Limb (tissue), 2 donors: ENCODE measurements around the gene RASL12.
"Not testable (repeated sequence)": the region's sequence is repeated elsewhere in the genome, so short reads cannot be mapped to it uniquely, and the experiment has no call there.

Experiments used
- DNase-seq, 2 donors: peaks; one replicate each; pipeline ENCODE4 v3.0.0-alpha.2; 2016; ENCODE audit errors: extremely low spot score in 2 of 2

Gene RASL12

DNA sequence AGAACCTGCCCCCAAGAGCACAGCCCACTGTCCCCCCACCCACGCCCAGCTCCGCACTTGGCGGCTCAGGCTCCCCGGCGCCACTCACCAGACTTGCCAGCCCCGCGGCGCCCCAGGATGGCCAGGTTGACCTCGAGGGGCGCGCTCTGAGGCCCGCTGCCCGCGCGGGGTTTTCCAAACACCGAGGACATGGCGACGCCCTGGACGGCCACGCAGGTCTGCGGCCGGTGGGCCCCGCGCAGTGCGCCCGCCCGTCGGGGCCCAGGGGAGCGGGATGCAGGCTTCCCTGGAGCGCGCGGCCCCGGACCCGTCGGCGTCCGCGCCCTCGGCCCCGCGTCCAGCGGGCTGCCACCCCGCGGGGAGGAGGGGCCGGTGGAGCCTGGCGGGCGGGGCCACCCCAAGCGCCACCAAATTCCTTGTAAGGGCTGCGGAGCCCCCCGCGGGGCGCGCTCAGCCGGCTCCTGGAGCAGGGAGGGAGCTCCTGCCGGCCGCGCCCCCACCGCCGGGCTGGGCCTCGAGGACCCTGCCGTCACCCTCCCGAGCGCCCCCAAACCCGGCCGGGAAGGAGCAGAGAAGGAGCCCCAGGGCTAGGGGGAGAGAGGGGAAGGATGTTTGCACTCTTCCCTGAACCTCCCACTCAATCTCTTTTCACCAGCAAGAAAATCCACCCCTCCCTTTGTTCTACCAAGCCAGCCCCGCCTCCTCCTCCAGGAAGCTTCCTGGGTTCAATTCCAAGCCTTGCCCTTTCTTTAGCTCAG is at the start of gene RASL12:
Gene RASL12 (minus strand): TSS at position 347 of the 758 bp plus-strand sequence. CDS start 156 bp downstream, at position 191.
- no peak for DNase-seq

GRCh38 chr15:65115542-65115941 is 47.8 kb upstream of the RASL12 start:
- DNase-seq = peak in 1 of 2 donors; percentile 29

DNA sequence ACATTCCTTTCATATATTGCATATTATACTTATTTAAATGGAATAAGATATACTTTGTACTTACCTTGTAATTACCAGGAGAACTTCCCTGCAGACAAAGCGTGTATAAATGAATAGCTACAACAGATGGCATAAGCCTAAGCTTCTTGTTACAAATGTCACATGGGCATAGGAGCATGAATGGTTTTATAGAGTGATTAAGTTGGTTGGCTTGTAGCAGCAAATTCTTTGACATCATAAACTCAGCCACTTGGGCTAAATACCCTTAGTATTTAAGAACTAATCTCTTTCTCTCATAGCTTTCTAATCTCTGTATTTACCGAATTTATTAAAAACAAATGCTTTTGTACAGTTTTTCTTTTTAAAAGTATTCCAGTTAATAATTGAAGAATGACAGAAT is 47.3 kb upstream of the RASL12 start, which contains the start of gene UBAP1L:
Gene UBAP1L (minus strand): TSS at position 115 of the 400 bp plus-strand sequence. CDS start 8,985 bp downstream, outside the sequence.
- no peak for DNase-seq

DNA sequence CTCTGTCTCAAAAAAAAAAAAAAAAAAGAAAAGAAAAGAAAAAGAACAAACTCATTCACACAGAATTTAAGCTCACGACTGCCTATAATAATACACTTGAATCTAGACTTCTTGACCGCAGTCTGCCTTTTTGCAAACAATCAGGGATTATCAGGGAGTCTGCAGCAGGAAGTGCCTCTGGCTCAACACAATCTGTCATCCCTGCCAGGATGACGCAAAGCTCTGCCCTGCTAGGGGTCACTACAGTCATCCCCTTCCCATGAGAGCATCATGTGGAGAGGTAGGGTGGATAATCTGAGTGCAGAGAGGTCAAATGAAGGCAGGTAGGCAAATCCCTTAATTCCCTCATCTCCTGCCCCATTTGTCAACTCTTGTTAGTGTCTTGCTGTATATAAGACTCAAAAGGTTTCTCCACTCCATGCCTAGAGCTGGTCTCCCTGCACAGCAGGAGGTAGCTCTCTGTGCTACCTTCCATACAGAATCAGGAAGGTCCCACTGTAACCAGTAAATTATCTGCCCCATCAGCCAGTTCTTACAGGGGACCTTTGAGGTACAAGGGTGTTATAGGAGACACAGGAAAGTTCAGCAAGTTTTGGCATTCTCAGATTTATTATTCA is 43.0 kb upstream of the RASL12 start:
- no peak for DNase-seq

GRCh38 chr15:65106011-65106590 is 38.3 kb upstream of the RASL12 start:
- no peak for DNase-seq

- no peak for DNase-seq
These were observed 37.2 kb upstream of the RASL12 start for GRCh38 chr15:65105038-65105437.

DNA sequence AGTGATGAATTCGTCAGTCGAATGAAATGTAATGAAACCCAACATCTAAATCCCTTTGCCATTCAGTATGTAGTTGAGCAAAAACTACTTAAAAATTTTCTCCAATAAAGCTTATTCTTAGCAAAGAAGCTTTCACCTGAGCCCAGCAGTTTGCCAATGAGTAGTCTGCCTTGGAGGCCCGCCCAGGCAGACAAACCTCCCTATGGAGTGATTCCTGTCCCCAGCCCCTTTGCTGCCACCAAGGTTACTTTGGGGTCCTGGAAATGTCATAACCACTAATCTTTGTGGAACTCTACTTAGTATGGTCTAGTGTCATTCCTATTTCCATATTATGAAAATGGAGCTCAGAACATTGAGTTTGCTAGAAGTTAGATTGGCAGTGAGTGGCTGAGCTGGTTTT is 35.1 kb upstream of the RASL12 start:
- DNase-seq = no peak

DNA sequence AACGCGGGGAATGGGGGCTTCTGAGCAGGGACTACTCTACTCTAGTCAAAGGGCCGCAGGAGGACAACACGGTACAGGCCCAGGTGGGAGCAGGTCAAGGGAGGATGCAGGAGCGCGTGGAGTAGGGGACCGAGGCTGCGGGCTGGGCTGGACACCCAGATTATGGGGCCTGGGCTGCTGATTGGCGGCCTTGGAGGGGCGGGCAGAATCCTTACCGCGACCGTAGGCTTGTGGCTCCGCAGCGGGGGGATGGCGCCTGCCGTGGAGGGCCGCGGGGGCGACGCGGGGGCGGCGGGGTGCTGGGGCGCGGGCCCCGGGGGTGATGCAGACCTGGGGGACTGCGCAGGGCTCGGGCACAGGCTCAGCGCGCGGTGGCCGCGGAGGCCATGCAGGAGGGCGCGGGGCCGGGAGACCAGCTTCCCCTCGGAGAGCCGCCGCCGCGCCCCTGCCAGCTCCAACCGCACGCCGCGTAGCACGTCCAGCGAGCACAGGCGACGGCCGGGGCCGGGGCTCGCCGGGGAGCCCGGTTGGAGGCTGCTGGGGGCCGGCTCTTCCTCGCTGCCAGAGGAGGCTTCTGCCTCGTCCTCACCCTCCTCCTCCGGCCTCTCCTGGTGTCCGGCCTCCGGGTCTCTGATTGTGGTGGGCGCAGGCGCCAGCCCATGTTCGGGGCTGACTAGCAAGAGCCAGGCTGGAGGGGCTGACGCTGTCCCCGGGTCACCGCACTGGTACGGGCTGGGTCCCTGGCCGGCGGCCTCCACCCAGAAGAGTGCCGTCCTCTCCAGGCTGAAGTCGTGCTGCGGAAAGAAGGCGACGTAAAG is 34.3 kb upstream of the RASL12 start:
- peak in 1 of 2 donors; percentile 42 for DNase-seq

GRCh38 chr15:65101411-65101890 is 33.7 kb upstream of the RASL12 start:
- DNase-seq = peak; percentile 71 to 89

GRCh38 chr15:65100442-65100841 is 32.7 kb upstream of the RASL12 start:
- DNase-seq = no peak

GRCh38 chr15:65099801-65100200 is 32.0 kb upstream of the RASL12 start:
- DNase-seq = not testable (repeated sequence)

GRCh38 chr15:65099336-65099735 is 31.5 kb upstream of the RASL12 start:
- DNase-seq = peak in 1 of 2 donors; percentile 22

DNA sequence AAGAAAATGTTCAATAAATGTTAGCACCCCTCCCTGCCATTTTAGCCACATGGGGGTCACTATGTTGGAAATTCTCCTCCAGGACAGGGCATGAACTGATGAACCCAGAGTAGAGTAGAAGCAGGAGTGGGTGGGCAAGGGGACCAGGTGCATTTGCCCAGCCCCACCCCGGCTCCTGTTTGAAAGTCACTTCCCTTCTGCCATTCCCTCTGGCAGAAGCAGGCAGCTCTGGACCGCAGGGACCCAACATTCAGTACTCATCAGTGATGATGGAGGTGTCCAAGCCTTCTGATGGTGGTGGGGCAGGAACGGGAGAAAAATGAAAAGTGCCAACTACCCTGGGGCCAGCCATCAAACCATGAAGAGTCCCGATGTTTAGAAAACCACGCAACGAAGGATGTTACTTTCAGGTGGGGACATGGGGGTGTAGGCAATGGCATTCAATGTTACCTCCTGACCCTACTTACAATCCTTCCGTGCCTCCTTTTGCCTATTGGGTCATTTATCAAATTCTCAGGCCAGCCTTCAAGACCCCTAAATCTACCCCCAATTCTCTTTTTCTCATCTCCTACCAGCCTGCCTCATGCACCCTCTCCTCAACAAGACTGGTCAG is 30.0 kb upstream of the RASL12 start:
- no peak for DNase-seq

DNA sequence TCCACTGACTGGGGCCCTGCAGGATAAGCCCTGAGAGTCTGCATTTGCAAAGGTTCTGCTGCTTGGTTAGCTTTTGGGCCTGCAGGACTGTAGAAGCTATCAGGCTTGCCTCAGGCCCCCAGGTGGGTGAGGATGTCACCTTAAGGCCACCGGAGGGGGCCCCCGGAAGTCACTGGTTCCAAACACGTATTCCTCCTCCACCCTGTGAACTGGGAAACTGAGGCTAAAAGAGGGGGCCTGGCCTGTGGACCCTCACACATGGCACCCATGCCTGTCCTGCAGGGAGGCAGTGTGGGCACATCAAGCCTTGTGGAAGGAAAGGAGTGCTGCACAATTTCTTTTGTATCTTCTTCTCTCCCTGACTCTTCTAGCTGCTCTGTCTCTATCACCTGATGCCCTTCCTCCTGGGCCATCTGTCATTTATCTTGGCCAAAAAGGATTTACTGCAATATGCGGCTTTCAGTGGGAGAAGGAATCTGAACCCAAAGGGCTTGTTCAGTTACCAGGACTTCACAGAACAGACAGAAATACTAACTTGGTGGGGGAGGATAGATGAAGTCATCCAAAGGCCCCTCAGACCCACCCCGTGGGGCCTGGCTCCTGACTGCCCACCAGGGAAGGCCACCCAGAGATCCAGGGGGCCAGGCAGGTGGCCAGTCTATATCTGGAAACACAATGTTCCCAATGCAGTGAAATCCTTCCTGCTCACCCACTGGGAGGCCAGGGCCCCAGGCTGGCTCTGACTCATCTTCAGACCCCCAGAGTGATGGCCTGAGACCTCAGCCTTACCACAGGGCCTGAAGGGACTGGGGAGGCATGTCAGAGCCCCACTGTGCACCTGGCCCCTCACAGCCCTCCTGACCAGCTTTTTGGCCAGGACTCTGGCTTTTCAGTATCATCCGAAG is 28.9 kb upstream of the RASL12 start:
- DNase-seq = no peak

DNA sequence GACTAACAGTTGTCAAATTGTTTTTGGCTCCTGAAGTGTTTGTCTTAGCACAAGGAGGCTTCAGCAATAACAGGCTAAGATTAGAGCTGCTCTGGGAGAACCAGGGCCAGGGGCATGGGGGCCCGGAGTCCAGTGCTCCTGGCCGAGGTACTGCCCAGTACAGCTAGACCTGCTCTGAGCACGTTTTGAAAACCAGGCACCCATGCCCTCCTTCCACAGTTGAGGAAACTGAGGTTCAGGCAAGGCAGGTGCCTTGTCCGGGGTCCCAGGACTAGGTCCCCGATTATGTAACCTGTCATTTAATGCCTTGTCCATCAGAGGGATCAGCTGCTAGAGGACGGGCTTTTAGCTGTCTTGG is 27.9 kb upstream of the RASL12 start:
- DNase-seq = no peak

DNA sequence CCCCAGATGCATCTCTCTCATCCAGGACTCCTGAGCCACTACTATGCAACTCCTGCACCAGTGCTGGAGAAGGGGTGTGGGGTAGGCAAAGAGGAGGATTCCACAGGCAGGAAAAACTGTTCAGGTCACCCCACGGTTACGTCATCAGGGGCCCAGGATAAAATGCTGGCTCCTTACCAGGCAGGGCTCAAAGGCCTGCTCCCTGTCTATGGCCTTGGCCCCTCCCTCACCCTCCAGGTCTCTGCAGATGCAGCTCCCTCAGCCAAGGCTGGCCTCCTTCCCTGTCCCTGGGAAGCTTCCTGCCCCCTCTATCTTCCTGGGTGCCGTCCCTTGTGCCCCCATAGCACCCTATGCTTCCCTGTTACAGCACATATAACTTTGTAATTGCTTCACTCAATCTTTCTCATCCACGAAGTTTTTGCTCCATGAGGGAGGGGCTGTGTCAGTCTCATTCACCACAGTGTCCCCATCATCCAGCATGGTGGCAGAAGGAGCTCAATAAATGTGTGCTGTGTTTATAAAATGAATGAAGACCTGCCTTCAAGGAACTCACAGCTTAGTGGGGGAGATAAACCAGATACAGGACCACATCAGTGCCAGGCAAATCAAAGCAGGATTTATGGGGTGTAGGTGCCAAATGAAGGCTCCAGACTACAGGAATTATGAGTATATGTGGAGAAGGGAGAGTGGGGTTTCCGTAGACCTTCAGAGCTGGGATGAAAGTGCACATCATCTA is 27.4 kb upstream of the RASL12 start:
- DNase-seq = no peak

DNA sequence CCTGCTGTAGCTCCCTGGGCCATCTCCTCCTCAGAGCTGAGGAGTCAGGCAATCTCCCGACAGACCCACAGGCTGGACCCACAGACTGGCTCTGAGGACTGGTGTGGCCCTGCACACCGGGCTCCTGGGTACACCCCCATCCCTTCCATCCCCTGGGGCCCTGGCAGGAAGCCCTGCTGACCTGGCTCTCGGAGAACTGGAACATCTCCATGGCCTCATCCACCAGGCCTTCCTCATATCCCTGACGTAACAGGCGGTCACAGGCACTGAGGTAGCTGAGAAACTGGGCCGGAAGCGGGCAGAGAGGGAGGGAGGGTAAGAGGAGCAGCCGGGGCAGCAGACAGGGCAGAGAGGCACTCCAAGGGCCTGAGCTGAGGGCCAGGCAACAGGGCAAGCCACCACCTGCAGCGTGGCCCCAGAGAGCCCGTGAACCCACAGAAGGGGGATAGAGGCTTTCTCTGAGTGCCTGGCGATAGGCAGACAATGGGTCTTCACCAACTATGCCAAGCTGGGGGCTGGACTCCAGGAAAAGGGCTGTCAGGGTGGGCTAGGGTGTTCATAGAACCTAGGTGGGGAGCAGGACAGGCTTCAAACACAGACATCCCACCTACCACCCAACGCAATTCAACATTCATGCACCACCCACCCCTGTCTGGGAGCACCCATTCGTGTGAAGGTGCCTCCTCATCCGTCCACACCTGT is 26.7 kb upstream of the RASL12 start:
- no peak for DNase-seq

GRCh38 chr15:65093793-65094170 is 26.0 kb upstream of the RASL12 start:
- DNase-seq = not testable (repeated sequence)
